ENCODE data around the gene GGA1.
A peak's percentile ranks its signal among the peaks of the same experiment; 100 is the strongest.
"Not testable (repeated sequence)": the region's sequence is repeated elsewhere in the genome, so short reads cannot be mapped to it uniquely, and the experiment has no call there.

The GGA1 gene

GRCh38 chr22:37571258-37571991 is 37.2 kb upstream of the GGA1 start:
- DNase-seq, result no peak

DNA sequence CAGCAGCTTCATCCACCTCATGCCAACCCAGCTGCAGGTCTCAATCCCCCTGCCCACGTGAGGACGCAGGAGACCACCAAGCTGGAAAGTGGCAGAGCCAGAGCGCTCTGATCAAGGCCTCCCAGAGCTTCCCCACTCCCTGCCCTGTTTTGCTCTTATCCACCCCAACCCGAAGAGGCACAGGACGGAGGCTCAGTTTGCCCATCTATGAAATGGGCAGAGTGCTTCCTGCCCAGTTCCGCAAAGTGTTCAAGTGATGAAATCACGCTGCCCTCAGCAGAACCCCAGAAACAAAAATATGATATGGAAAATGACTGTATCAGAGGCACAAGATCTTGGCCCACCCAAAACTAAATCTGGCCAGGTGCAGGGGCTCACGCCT is 36.7 kb upstream of the GGA1 start:
- DNase-seq, result no peak

DNA sequence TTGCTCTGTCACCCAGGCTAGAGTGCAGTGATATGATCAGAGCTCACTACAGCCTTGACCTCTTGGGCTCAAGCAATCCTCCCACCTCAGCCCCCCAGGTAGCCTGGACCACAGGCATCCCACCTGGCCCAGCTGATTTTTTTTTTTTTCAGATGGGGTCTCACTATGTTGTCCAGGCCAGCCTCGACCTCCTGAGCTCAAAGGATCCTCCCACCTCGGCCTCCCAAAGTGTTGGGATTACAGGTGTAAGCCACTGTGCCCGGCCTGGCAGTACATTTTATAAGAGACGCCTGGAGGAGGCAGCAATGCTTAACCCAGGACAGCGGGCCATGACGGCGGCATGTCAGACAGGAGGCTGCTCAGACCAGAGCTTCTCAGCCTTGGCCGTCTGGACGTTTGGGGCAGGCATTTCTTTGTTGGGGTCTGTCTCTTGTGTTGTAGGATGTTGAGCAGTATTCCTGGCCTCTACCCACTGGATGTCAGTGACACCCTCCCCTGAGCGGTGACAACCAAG is 33.1 kb upstream of the GGA1 start:
- no peak for DNase-seq

GRCh38 chr22:37578002-37578401 is 30.6 kb upstream of the GGA1 start:
- no peak for DNase-seq

DNA sequence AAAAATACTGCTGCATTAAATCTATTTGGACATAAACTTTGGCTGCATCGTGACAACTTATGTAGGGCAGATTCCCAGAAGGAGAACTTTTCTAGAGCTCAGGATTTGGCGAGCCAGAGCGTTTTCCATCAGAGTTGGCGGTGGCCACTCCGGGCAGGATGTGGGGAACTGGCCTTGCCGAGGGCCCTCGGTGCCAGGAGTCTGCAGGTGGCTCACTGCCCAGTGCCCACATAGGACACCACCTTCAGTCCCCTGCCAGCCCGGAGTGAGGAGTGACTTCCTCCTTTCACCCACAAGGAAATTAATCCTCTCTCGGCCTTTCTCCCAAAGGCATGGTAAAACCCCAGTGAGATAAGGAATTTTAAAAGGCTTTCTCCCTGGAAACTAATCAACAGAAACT is 27.1 kb upstream of the GGA1 start:
- DNase-seq, result no peak

DNA sequence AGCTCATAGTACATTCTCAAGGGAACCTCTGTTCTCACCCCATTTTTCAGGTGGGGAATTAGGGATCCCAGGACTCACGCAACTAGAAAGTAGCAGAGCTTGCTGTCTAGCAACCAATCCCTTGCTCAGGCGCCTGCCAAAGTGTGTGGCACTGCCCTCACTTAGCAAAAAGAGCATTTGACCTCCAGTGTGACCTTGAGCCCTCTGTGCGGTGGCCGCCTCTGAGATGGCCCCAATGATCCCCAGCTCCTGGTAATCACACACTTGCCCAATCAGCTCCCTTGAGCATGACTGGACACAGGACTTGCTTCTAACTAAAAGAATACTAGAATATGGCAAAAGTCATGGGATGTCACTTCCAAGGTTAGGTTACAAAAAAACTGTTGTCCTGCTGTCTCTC is 26.1 kb upstream of the GGA1 start:
- no peak for DNase-seq

DNA sequence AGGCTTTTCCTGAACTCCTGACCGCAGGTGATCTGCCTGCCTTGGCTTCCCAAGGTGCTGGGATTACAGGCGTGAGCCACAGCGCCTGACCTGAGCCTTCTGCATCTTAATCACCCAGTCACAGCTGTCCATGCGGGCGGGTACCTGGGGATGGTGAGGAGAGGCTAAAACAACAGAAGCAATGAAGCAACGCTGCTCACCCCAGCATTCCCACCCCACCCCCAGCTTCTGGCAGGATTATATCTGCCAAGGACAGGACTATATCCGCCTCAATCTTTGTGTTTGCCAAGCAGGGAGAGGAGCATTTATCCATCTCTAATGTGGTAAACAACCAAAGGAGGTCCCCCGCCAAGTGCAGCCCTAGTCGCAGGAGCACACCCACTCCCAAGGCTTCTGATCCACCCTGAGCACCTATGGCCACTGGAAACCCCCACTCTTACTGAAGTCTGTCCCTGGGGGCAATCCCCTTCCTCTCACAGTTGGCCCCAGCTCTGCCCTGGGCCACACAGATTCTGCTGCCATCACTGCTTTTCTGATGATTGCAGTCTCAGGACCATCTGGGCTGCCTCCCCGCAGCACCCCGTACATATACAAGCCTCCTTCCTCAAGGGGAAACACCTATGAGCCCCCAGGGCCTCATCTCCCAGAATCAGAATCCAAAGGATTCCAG is 20.0 kb upstream of the GGA1 start:
- DNase-seq, result no peak

DNA sequence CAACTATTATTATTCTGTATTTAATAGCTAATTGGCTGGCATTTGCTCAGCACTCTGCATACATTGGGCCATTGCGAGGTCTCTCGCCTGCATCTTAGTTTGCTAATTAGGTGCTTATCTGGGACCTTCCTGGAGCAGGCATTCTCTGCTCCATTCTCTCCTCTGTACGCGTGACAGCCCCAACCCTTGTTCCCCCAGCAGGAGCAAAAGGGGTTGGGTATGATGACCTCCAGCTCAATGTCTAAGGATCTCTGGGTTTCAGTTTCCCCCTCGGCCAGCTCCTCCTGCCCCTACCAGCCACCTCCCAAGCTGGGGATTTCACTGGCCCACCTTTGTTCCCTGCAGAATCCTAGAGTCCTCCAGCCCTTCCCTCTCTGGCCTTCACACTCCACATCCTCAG is 19.0 kb upstream of the GGA1 start:
- no peak for DNase-seq

DNA sequence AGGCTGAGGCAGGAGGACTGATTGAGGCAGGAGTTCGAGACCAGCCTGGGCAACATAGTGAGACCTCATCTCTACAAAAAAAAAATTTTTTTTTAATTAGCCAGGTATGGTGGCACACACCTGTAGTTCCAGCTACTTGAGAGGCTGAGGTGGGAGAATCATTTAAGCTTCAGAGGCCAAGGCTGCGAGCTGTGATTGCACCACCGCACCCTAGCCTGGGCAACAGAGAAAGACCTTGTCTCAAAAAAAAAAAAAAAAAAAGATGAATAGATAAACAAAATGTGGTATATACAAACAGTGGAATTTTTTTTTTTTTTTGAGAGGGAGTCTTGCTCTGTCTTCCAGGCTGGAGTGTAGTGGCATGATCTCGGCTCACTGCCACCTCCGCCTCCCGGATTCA is 17.6 kb upstream of the GGA1 start:
- not testable (repeated sequence) for DNase-seq

DNA sequence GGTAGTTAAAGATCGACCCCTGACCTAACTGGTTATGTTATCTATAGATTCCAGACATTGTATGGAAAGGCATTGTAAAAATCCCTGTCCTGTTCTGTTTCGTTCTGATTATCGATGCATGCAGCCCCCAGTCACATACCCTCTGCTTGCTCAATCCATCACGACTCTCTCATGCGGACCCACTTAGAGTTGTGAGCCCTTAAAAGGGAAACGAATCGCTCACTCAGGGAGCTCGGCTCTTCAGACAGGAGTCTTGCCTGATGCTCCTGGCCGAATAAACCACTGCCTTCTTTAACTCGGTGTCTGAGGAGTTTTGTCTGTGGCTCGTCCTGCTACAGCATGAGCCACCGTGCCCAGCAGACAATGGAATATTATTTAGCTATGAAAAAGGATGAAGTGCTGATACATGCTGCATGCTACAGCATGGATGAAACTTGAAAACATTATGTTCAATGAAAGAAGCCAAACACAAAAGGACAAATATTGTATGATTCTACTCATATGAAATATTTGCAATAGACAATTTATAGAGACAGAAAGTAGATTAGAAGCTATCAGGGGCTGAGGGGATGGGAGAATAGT is 16.7 kb upstream of the GGA1 start:
- DNase-seq, result no peak

DNA sequence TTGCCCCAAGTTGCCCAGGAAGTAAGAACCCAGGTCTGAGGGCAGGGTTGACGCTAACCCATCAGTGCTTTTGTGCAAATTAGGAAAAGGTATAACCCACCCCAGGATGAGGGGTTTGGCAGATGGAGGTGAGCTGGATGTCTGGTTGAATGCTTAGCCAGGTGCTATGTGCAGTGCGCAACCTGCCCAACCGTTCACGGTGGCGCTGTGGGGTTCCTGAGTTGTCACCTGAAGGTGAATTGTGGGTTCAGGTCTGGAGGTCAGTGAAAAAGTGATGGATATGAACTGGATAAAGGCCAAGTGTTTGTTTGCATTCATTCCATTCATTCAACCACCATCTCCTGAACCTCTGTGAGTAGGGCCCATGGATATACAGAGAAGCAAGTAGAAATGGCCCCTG is 14.4 kb upstream of the GGA1 start:
- no peak for DNase-seq

DNA sequence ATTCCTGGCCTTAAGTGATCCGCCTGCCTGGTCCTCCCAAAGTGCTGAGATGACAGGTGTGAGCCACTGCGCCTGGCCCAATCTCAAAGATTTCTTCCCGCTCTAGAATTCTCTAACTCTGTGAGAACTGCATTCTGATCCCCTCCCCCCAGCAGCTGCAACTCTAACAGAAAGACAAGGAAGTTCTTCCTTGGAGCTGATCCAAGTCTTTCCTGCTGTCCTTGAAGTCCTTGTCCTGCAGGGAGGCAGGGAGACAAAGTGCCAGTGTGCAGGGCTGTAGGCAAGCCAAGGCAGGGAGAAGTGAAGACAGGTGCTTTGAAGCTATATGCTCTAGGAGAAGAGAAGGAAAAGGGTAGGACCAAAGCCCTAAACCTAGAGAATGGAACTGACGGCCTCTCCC is 9.5 kb upstream of the GGA1 start:
- no peak for DNase-seq

DNA sequence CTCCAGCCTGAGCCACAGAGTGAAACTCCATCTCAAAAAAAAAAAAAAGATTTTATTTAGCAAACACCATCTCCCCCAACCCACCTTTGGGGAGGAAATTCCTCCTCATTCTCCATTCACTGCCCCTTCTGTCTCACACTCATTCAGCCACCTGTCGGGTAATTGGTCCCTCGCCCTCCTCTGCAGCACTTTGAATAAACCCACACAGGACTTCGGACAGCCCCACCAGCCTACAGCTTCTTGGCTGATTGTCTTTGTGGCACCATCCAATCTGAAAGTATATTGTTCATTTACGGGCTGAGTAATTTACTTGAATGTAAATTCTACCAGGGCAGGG is 7.5 kb upstream of the GGA1 start:
- DNase-seq, result no peak

- DNase-seq, result peak; percentile 6
Measured at GRCh38 chr22:37601540-37602442, 6.8 kb upstream of the GGA1 start.

GRCh38 chr22:37602546-37603277 is 5.9 kb upstream of the GGA1 start:
- not testable (repeated sequence) for DNase-seq

DNA sequence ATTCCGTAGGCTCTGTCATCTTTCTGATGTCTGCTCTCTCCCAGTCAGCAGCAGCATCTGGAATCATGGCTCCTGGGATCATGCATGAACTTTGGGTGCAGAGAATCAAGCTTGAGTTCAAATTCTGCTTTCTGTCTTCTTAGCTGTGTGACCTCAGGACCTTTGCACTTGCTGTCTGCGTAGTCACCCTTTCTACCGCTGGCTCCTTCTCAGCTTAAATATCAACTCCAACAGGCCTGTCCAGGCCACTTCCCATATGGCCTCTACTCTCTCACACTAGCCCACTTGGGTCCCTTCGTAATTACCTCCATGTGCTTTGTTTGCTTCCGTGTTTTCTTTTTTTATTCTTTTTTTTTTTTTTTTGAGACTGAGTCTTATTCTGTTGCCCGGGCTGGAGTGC is 4.6 kb upstream of the GGA1 start:
- no peak for DNase-seq

- DNase-seq, result no peak
Measured at GRCh38 chr22:37604875-37605274, 3.8 kb upstream of the GGA1 start.

GRCh38 chr22:37607010-37607934 is 1.4 kb upstream of the GGA1 start:
- DNase-seq, result peak; percentile 65

DNA sequence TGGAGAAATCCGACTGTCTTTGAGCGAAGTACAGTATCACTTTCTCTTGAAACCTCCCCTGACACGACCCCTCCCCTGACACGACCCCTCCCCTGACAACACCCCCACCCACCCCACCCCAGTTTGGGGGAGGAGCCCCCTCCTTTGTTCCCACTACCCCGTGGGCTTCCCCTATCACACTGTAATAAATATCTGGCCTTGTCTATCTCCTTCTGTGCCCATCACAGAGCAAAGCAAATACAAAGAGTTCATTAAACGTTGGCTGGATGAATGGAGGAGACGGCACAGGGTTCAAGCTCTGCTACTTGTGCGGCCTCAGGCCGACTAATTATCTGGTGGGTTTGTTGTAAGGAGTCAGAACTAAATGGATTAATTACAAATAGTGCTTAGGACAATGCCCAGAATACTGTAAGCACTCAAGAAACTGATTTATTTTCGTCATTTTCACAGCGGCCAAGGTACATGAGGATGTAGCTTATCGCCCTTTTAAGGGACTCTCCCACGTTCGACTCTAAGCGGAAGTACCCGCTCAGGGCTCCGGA is 628 bp upstream of the GGA1 start:
- no peak for DNase-seq

GRCh38 chr22:37609240-37610152 is 862 bp downstream of the GGA1 start:
- DNase-seq, result no peak
